Stimulated activated CD8-positive, alpha-beta memory T cell treated with anti-CD3 and anti-CD28 coated beads, Interleukin-15, amount 100 ng/mL, for 24 hours (primary cell): ENCODE results near the gene IFT20.
"Not testable (repeated sequence)": the region's sequence is repeated elsewhere in the genome, so short reads cannot be mapped to it uniquely, and the experiment has no call there.

Experiments used
- DNase-seq: peaks from one replicate; pipeline ENCODE4 v3.0.0-alpha.2; 2020; ENCODE audit warnings: low read depth

The IFT20 gene

GRCh38 chr17:28315846-28316705, 19.2 kb downstream of the IFT20 start:
- no peak for DNase-seq

GRCh38 chr17:28313841-28314240, 21.4 kb downstream of the IFT20 start:
- no peak for DNase-seq

GRCh38 chr17:28306954-28307401, 28.3 kb downstream of the IFT20 start:
- DNase-seq, result no peak

- DNase-seq, result no peak
Observed at GRCh38 chr17:28298449-28298848, 36.8 kb downstream of the IFT20 start.

GRCh38 chr17:28295677-28296578, 39.3 kb downstream of the IFT20 start:
- no peak for DNase-seq

GRCh38 chr17:28293994-28294393, 41.3 kb downstream of the IFT20 start:
- no peak for DNase-seq

- not testable (repeated sequence) for DNase-seq
Observed at GRCh38 chr17:28292878-28293277, 42.4 kb downstream of the IFT20 start.

GRCh38 chr17:28291780-28292330, 43.4 kb downstream of the IFT20 start:
- DNase-seq, result no peak

- DNase-seq, result no peak
Observed at GRCh38 chr17:28290703-28291102, 44.6 kb downstream of the IFT20 start.

GRCh38 chr17:28285965-28286364, 49.3 kb downstream of the IFT20 start:
- no peak for DNase-seq

- DNase-seq, result no peak
Observed at GRCh38 chr17:28282596-28282995, 52.7 kb downstream of the IFT20 start.

- DNase-seq, result no peak
Observed at GRCh38 chr17:28280826-28281225, 54.4 kb downstream of the IFT20 start.

- no peak for DNase-seq
Observed at GRCh38 chr17:28279411-28279810, 55.9 kb downstream of the IFT20 start.
